Measurements from ENCODE around the gene POLL.
"Not testable (repeated sequence)": the region's sequence is repeated elsewhere in the genome, so short reads cannot be mapped to it uniquely, and the experiment has no call there.

Gene POLL

DNA sequence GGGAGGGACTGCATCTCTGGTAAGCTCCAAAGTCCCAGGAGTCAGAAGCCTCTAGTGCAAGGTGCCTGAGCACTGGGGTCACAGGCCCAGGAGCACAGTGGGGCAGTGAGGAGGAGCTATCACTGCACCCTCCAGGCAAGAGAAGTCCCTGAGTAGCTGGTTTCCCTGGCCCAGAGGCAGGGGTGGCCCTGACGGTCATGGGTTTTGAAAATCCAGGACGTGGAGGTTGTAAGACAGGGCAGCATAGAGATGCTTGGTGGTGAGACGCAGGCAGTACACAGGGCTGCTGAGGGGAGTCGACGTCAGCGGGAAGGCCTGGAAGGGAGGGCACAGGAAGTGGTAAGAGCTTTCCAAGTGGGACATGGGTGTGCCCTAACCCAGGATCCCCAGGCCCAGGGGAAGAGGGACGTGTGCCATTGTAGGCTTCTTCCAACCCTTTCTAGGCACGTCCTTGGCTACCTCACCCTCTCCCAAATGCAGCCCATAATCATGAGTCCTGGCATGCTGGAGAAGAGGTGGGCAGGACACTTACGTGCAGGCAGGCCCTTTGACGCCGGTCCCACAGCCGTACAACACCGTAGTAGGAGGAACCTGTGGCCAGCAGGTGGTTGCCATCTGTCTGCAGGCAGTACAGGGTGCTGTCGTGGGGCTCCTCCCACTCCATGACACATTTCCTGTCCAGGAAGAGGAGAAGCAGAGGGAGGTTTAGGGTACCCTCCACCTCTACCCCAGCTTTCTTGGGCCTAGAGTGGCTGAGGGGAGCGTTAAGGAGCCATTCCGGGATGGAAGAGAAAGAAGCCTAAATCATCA is 23.2 kb upstream of the POLL start:
- no peak for DNase-seq (ENCODE audit: low read depth)

GRCh38 chr10:101609481-101609880 is 21.4 kb upstream of the POLL start:
- no peak for DNase-seq (ENCODE audit: low read depth)

GRCh38 chr10:101607124-101607523 is 19.1 kb upstream of the POLL start:
- DNase-seq (ENCODE audit: low read depth): no peak

DNA sequence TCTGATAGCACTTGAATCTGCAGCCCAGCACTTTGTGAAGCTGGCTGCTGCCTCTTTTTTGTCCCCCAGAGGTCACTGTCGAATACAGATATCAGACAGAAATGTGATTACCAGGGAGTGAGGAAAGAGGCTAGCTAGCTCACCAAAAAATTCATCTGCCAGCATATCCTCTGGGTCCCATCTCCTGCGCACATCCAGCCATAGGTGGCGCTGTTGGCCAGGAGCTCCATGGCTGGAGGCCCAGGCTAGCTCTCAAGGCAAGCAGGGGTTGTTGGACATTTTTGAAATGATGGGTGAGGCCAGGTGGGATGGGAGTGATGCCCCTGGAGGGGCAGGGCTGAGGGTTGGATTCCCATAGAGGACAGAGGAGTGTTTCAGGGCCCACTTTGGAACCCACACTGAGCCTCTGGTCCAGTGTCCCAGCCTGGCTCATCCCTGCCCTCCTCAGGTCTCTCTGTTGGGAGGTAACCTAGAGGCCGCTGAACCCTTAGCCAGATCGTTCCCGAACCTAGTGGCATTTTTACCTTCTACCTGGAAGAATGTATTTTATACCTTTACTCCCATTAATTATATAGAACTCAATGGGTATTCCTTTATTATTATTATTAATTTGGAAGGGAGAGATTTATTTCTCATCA is 14.8 kb upstream of the POLL start:
- DNase-seq (ENCODE audit: low read depth): peak; percentile 8

DNA sequence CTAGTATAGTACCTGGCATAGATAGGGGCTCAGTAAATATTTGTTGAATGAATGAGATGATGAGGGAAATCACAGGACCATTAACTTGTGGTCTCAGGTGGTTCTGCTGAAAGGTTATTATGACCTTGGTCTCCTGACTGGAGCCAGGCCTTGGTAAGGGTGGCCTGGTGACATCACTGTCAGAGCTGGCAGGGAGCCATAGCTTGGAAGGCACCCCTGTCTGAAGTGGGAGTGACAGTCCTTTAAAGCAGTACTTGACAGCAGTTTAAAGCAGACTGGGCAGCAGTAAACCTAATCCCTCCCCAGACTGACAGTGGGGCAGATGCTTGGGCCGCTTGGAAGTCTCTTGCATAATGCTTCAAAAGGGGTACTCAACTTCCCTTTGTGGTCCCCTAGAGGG is 13.5 kb upstream of the POLL start:
- DNase-seq (ENCODE audit: low read depth): no peak

- DNase-seq (ENCODE audit: low read depth): no peak
These were observed 9.2 kb upstream of the POLL start for GRCh38 chr10:101597091-101597900.

GRCh38 chr10:101595591-101596433 is 7.8 kb upstream of the POLL start:
- no peak for DNase-seq (ENCODE audit: low read depth)

GRCh38 chr10:101593331-101593730 is 5.3 kb upstream of the POLL start:
- not testable (repeated sequence) for DNase-seq (ENCODE audit: low read depth)

GRCh38 chr10:101588879-101589278 is 822 bp upstream of the POLL start:
- DNase-seq (ENCODE audit: low read depth): no peak

DNA sequence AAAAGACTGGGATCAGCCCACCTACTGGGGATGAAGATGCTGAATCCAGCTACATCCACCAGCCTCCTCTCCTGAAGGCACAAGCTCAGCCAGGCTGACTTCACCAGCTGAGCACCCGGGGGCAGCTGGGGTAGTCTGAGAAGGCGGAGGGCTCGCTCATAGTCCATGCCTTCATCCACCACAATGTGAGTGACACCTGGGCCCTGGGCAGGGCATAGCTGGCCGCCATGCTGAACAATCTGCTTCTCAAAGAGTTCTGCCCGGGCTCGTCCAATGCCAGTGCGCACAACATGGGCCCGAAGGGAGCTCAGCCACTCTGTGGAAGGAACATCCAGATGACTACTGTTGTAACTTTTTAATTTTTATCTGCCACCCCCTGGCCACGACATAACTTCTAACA is 2.2 kb downstream of the POLL start:
- no peak for DNase-seq (ENCODE audit: low read depth)

GRCh38 chr10:101580486-101581399 is 7.3 kb downstream of the POLL start:
- DNase-seq (ENCODE audit: low read depth): no peak

DNA sequence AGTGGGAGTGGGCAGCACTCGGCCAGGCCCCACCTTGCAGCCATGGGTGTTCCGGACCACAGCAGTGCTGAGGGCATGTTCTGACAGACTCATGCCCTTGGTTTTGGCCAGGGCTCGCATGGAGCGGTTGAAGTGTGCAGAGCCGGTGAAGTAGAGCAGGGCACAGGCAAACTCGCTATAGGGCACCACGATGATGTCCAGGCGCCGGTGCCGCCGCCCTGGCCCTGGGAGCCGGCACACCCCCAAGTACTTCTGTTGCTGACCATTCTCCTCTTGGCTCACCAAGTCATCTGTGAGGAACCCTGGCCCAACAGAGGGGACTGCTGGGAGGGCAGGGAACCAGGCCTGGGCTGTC is 8.6 kb downstream of the POLL start:
- DNase-seq (ENCODE audit: low read depth): no peak

DNA sequence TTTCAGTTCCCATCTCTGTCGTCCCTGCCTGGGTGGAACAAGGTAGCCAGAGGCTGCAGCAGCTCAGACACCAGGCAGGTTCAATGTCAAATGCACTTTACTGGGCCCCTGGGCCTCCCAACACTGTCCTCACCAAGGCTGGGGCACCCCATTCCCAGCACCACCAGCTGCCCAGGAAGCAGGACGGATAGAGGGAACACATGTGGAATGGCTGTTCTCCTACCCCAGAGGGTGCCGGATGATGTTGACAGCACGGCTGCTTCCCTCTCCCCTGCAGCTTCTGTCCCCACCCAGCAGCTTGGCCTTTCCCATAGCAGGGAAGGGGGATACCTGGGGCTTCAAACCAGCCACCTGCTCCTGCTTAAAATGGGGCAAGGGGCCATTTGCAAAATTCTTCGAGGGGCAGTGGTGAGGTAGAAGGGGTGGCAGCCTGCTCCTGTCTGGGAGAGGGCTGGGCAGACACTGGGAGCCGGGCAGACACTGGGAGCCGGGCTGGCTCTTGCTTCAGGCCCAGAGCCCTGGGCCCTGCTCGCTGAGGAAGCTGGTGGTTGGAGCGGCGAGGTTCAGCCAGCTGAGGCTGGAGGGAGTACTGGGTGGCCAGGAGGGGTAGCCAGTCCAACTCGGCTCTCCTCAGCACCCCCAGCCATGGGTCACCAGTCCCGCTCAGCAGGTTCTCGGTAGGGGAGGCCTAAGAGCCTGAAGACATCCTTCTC is 9.1 kb downstream of the POLL start:
- no peak for DNase-seq (ENCODE audit: low read depth)

- no peak for DNase-seq (ENCODE audit: low read depth)
These were observed 9.9 kb downstream of the POLL start for GRCh38 chr10:101578192-101578591.

DNA sequence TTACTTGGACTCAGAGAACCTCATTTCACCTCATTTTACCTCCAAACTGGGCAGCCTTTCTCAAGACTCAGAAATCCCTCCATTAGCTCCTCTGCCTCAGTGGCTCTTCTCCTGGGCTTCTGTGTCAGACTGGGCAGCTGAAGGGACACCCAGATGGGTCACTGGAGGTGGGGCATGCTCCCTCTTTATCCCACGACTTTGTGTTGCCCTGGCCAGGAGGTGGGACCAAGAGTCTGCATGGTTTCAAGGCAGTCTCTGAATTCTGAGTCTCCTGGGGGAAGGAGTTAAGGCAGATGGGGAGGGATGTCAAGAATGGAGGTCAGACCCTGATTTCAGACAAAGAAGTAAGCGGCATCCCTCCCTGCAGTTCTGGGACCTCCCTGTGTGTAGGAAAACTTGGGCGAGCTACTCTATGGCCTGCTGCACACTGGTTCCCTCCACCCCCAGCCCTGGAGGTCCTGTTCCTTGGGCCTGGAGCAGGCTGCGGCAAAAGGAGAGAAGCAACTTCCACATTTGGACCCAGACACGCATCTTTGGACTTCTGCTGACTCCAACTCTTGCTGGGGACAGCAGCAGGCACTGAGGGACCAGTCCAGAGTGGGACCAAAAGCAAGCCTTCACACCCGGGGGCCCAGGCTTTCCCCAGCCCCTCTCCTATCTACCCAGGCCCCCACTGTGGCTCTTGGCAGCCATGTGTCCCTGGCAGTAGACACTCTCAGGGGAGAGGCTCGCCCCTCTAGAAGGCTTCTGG is 10.8 kb downstream of the POLL start:
- DNase-seq (ENCODE audit: low read depth): no peak

DNA sequence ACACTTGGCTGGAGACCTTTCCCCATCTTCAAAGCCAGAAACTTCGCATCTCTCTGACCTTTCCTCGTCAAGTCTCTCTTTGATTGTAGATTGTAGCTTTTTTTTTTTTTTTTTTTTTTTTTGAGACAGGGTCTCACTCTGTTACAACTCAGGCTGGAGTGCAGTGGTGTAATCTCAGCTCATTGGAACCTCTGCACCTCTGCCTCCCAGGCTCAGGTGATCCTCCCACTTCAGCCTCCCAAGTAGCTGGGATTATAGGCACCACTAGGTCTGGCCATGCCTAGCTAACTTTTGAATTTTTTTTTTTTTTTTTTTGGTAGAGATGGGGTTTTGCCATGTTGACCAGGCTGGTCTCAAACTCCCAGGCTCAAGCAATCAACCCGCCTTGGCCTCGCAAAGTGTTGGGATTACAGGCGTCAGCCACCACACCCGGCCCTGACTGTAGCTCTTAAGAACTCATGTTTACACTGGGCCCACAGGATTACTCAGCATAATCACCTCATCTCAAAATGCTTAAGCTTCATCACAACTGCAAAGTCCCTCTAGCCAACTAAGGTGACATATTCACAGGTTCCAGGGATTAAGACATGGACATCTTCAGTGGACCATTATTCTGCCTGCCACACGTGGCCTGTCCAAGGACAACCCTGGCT is 11.7 kb downstream of the POLL start:
- DNase-seq (ENCODE audit: low read depth): no peak

- DNase-seq (ENCODE audit: low read depth): no peak
These were observed 12.4 kb downstream of the POLL start for GRCh38 chr10:101575580-101576210.

DNA sequence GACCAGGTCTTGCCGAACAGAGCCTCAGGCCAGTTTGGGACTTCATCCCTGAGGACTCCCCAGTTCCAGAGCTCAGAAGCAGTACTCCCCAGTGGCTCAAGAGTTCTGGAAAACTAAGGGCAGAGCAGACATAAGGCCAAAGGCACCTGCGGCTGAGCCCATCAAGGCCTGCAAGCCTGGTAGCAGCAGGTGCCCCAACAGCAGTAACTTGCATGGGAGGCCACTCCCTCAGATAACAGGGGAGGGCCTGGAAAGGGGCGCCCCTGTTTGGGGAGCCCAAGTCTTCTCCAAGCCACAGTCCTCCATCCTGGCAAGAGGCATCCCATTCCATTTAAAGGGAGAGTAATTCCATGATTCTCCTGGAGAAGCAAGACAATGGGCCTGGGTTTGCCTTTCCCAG is 13.0 kb downstream of the POLL start:
- DNase-seq (ENCODE audit: low read depth): no peak
